H9 (cell line): Measurements from ENCODE around the gene HBS1L. TPM values are rescaled to one million over a fixed set of nuclear protein-coding genes. Genes with fewer than 3 reads are reported as not detected.

Source experiments
- DNase-seq: peaks from one replicate; pipeline ENCODE4 v3.0.0-alpha.2; 2017
- H2AFZ ChIP-seq: one replicate; pipeline ENCODE4 v1.6.1; 2013; ENCODE audit warnings: mild to moderate bottlenecking, low read length, control low read depth, moderate library complexity
- H2AK5ac ChIP-seq: 2 replicates; pipeline ENCODE4 v1.6.1; 2013; ENCODE audit warnings: low read length, control low read depth, mixed read lengths; ENCODE audit not compliant: insufficient read length
- H2BK120ac ChIP-seq: one replicate; pipeline ENCODE4 v1.6.1; 2013; ENCODE audit warnings: low read depth, mild to moderate bottlenecking, low read length, control low read depth, inconsistent platforms; ENCODE audit not compliant: poor library complexity, severe bottlenecking
- H2BK12ac ChIP-seq: 2 replicates; pipeline ENCODE4 v1.6.1; 2013; ENCODE audit warnings: low read length, control low read depth, mixed read lengths, low read depth; ENCODE audit not compliant: insufficient read length
- H2BK15ac ChIP-seq: 2 replicates; pipeline ENCODE4 v1.6.1; 2013; ENCODE audit warnings: low read depth, low read length, control low read depth
- H2BK20ac ChIP-seq: one replicate; pipeline ENCODE4 v1.6.1; 2013; ENCODE audit warnings: low read depth, mild to moderate bottlenecking, low read length, control low read depth, inconsistent platforms; ENCODE audit not compliant: poor library complexity, severe bottlenecking
- H2BK5ac ChIP-seq: 2 replicates; pipeline ENCODE4 v1.6.1; 2013; ENCODE audit warnings: low read length, control low read depth, mixed read lengths; ENCODE audit not compliant: insufficient read length
- H3K14ac ChIP-seq: 2 replicates; pipeline ENCODE4 v1.6.1; 2013; ENCODE audit warnings: low read length, control low read depth; ENCODE audit not compliant: insufficient read depth
- H3K18ac ChIP-seq: 2 replicates; pipeline ENCODE4 v1.6.1; 2013; ENCODE audit warnings: low read depth, mild to moderate bottlenecking, mixed read lengths, low read length, control low read depth; ENCODE audit not compliant: insufficient read length
- H3K23ac ChIP-seq: 2 replicates; pipeline ENCODE4 v1.6.1; 2013; ENCODE audit warnings: low read length, control low read depth, mixed read lengths, low read depth; ENCODE audit not compliant: insufficient read length
- H3K23me2 ChIP-seq: 2 replicates; pipeline ENCODE4 v1.6.1; 2013; ENCODE audit warnings: low read depth, mild to moderate bottlenecking, mixed read lengths, low read length, control low read depth; ENCODE audit not compliant: insufficient read length, poor library complexity, severe bottlenecking
- H3K27ac ChIP-seq: 2 replicates; pipeline ENCODE4 v1.5.1; 2013; ENCODE audit warnings: low read length, control low read depth, mixed read lengths, low read depth; ENCODE audit not compliant: insufficient read length
- H3K27me3 ChIP-seq: 2 replicates; pipeline ENCODE4 v1.6.1; 2013; ENCODE audit warnings: low read length, control low read depth, inconsistent platforms; ENCODE audit not compliant: insufficient read depth
- H3K4ac ChIP-seq: 2 replicates; pipeline ENCODE4 v1.6.1; 2013; ENCODE audit warnings: low read depth, mild to moderate bottlenecking, control low read depth, inconsistent platforms, low read length, moderate library complexity
- H3K4me1 ChIP-seq: 2 replicates; pipeline ENCODE4 v1.6.1; 2013; ENCODE audit warnings: low read length, control low read depth, inconsistent platforms; ENCODE audit not compliant: insufficient read depth
- H3K4me2 ChIP-seq: 2 replicates; pipeline ENCODE4 v1.6.1; 2013; ENCODE audit warnings: low read length, control low read depth, mixed read lengths; ENCODE audit not compliant: insufficient read length, insufficient read depth
- H3K56ac ChIP-seq: 2 replicates; pipeline ENCODE4 v1.6.1; 2013; ENCODE audit warnings: low read depth, mild to moderate bottlenecking, mixed read lengths, low read length, control low read depth; ENCODE audit not compliant: insufficient read length
- H3K79me1 ChIP-seq: 2 replicates; pipeline ENCODE4 v1.6.1; 2013; ENCODE audit warnings: low read depth, mild to moderate bottlenecking, moderate library complexity, low read length, control low read depth, inconsistent platforms; ENCODE audit not compliant: insufficient read depth, poor library complexity, severe bottlenecking
- H3K79me2 ChIP-seq: 2 replicates; pipeline ENCODE4 v1.6.1; 2013; ENCODE audit warnings: low read length, control low read depth, inconsistent platforms; ENCODE audit not compliant: insufficient read depth
- H3K9ac ChIP-seq: 2 replicates; pipeline ENCODE4 v1.6.1; 2013; ENCODE audit warnings: low read length, control low read depth, mixed read lengths; ENCODE audit not compliant: insufficient read length; ENCODE audit errors: extremely low read depth
- H3K9me3 ChIP-seq: one replicate; pipeline ENCODE4 v1.6.1; 2013; ENCODE audit warnings: low read depth, low read length, inconsistent platforms; ENCODE audit not compliant: control insufficient read depth
- H3T11ph ChIP-seq: one replicate; pipeline ENCODE4 v1.6.1; 2013; ENCODE audit warnings: mild to moderate bottlenecking, low read length, control low read depth, inconsistent platforms
- H4K20me1 ChIP-seq: one replicate; pipeline ENCODE4 v1.6.1; 2013; ENCODE audit not compliant: control insufficient read depth, insufficient read length, insufficient read depth
- H4K5ac ChIP-seq: 2 replicates; pipeline ENCODE4 v1.6.1; 2013; ENCODE audit warnings: low read depth, mild to moderate bottlenecking, mixed read lengths, low read length, control low read depth; ENCODE audit not compliant: insufficient read length
- H4K8ac ChIP-seq: replicated peaks from 2 replicates; pipeline ENCODE4 v1.6.1; 2013; ENCODE audit warnings: low read length, control low read depth, mixed read lengths, low read depth; ENCODE audit not compliant: insufficient read length
- H4K91ac ChIP-seq: 2 replicates; pipeline ENCODE4 v1.6.1; 2013; ENCODE audit warnings: low read depth, mild to moderate bottlenecking, moderate library complexity, mixed read lengths, low read length, control low read depth; ENCODE audit not compliant: insufficient read length
- H3K27ac Mint-ChIP-seq, 3 experiments: 2 replicates in 2 of 3; 3 replicates in 1 of 3; pipeline ENCODE4 v1.8.0; 2020 to 2021; ENCODE audit warnings: mixed read lengths in 3 of 3, mild to moderate bottlenecking in 1 of 3, moderate library complexity in 1 of 3
- H3K27me3 Mint-ChIP-seq: 2 replicates; pipeline ENCODE4 v1.8.0; 2021; ENCODE audit warnings: low read depth, mild to moderate bottlenecking, moderate library complexity, mixed read lengths
- H3K36me3 Mint-ChIP-seq, 3 experiments: 2 replicates in 2 of 3; 3 replicates in 1 of 3; pipeline ENCODE4 v1.8.0; 2020 to 2021; ENCODE audit warnings: low read depth in 3 of 3, mixed read lengths in 3 of 3; ENCODE audit not compliant: insufficient read depth in 1 of 3
- H3K4me1 Mint-ChIP-seq, 2 experiments: 2 replicates each; pipeline ENCODE4 v1.8.0; 2020; ENCODE audit warnings: mixed read lengths in 2 of 2
- H3K4me3 Mint-ChIP-seq, 2 experiments: 2 replicates in 1 of 2; 3 replicates in 1 of 2; pipeline ENCODE4 v1.8.0; 2020 to 2021; ENCODE audit warnings: mild to moderate bottlenecking in 2 of 2, mixed read lengths in 2 of 2, moderate library complexity in 1 of 2
- H3K9me3 Mint-ChIP-seq, 2 experiments: 2 replicates in 1 of 2; 3 replicates in 1 of 2; pipeline ENCODE4 v1.8.0; 2020; ENCODE audit warnings: mild to moderate bottlenecking in 2 of 2, mixed read lengths in 2 of 2, moderate library complexity in 1 of 2
- WGBS: extraction: QIAGEN DNeasy Blood & Tissue Kit; methylation state at CpG from one replicate; pipeline ENCODE4 v1.1.7; 2013; ENCODE audit warnings: missing lambda C conversion rate, low lambda C conversion rate, mixed read lengths; ENCODE audit not compliant: insufficient read length; ENCODE audit errors: extremely low coverage; 5-methylcytosine and 5-hydroxymethylcytosine counted together
- total RNA-seq: library from RNA; stranded (reverse); gene quantifications from 2 replicates; pipeline ENCODE4 v1.2.1, GENCODE V29; 2021
- TF ChIP-seq, protein P1 (sequence below): fragments of 200-600 bp; sonication (generic); conservative IDR thresholded peaks from 3 replicates; pipeline ENCODE4 v1.8.0; 2021; ENCODE audit warnings: antibody characterized with exemption, mild to moderate bottlenecking

HBS1L gene
- total RNA-seq, 1 experiment from 2014 or later = 110 TPM

DNA sequence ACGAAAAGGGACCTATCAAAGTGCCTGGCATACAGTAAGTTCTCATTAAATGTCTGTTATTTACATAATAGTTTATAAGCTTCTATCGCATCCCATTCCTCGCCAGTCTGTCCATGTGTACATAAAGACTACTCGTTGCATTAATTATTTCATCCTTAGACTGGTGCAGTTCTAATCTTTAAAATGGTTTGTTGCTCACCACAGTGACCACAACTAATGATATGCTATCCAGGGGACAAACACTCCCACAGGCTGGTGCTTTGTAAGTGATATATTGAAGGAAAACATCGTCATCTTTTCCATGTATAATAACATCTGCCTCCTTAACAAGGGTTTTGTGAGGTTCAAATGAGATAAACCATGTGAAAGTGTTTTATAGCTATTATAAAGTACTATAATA lies 39.0 kb upstream of the HBS1L start:
- H3K14ac ChIP-seq = no peak overlapping the region
- no peak overlapping the region for H4K8ac ChIP-seq
- H3K27me3 ChIP-seq = no peaks in the 10 kb centered on the region
- H3K23ac ChIP-seq = no peak overlapping the region
- H3K4me2 ChIP-seq = no peak overlapping the region
- no CpG with 5 or more reads among the region's 5 CpGs for WGBS
- no peak for DNase-seq
- no peak overlapping the region for H3K18ac ChIP-seq
- no peaks in the 10 kb centered on the region for H3K27me3 Mint-ChIP-seq
- no peak overlapping the region for H3T11ph ChIP-seq
- H3K9me3 ChIP-seq = no peaks in the 10 kb centered on the region
- H3K23me2 ChIP-seq = no peaks in the 10 kb centered on the region
- no peaks in the 10 kb centered on the region for H3K79me1 ChIP-seq
- no peaks in the 10 kb centered on the region for H4K20me1 ChIP-seq
- no peak overlapping the region for H4K91ac ChIP-seq
- no peak overlapping the region for H2BK12ac ChIP-seq
- no peaks in the 10 kb centered on the region for H3K36me3 Mint-ChIP-seq
- no peak overlapping the region for H2BK120ac ChIP-seq
- H2AK5ac ChIP-seq = no peak overlapping the region
- H3K27ac Mint-ChIP-seq = no peak overlapping the region
- no peak overlapping the region for H4K5ac ChIP-seq
- H3K56ac ChIP-seq = no peak overlapping the region
- H3K4me1 Mint-ChIP-seq = peaks cover 0 to 5% of the 10 kb centered on the region in 2 experiments; a peak in 1 of 4 replicates
- H3K9ac ChIP-seq = no peak overlapping the region
- no peaks in the 10 kb centered on the region for H3K79me2 ChIP-seq
- no peak overlapping the region for H2BK20ac ChIP-seq
- no peak overlapping the region for H3K27ac ChIP-seq
- H3K4me3 Mint-ChIP-seq = no peak overlapping the region
- H2BK5ac ChIP-seq = no peak overlapping the region
- no peak overlapping the region for H2AFZ ChIP-seq
- no peaks in the 10 kb centered on the region for H3K4me1 ChIP-seq
- H3K9me3 Mint-ChIP-seq = no peaks in the 10 kb centered on the region
- TF ChIP-seq, protein P1, sequence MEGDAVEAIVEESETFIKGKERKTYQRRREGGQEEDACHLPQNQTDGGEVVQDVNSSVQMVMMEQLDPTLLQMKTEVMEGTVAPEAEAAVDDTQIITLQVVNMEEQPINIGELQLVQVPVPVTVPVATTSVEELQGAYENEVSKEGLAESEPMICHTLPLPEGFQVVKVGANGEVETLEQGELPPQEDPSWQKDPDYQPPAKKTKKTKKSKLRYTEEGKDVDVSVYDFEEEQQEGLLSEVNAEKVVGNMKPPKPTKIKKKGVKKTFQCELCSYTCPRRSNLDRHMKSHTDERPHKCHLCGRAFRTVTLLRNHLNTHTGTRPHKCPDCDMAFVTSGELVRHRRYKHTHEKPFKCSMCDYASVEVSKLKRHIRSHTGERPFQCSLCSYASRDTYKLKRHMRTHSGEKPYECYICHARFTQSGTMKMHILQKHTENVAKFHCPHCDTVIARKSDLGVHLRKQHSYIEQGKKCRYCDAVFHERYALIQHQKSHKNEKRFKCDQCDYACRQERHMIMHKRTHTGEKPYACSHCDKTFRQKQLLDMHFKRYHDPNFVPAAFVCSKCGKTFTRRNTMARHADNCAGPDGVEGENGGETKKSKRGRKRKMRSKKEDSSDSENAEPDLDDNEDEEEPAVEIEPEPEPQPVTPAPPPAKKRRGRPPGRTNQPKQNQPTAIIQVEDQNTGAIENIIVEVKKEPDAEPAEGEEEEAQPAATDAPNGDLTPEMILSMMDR = no peak
- no peak overlapping the region for H2BK15ac ChIP-seq
- no peak overlapping the region for H3K4ac ChIP-seq
